ENCODE data around the gene PTER.

Gene PTER

DNA sequence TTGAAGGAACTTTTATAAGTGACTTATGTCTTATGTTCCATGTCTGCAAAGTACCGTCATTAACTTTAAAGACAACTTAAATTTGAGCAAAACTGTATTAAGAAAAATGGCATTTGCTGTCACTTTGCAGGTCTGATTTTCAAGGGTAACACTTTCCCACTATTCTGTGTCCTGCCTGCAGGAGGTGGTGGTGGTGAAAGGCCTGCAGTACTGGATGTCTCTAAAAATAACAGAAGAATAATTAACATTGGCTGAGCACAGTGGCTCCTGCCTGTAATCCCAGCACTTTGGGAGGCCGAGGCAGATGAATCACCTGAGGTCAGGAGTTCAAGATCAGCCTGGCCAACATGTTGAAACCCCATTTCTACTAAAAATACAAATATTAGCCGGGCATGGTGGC is 13.2 kb upstream of the PTER start:
- no peak for DNase-seq (ENCODE audit: low spot score)
- TF ChIP-seq, protein P1, sequence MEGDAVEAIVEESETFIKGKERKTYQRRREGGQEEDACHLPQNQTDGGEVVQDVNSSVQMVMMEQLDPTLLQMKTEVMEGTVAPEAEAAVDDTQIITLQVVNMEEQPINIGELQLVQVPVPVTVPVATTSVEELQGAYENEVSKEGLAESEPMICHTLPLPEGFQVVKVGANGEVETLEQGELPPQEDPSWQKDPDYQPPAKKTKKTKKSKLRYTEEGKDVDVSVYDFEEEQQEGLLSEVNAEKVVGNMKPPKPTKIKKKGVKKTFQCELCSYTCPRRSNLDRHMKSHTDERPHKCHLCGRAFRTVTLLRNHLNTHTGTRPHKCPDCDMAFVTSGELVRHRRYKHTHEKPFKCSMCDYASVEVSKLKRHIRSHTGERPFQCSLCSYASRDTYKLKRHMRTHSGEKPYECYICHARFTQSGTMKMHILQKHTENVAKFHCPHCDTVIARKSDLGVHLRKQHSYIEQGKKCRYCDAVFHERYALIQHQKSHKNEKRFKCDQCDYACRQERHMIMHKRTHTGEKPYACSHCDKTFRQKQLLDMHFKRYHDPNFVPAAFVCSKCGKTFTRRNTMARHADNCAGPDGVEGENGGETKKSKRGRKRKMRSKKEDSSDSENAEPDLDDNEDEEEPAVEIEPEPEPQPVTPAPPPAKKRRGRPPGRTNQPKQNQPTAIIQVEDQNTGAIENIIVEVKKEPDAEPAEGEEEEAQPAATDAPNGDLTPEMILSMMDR (IDR thresholded peaks at IDR 0.05; ENCODE audit: extremely low read depth, insufficient read depth, missing control alignments), result no peak
- in situ Hi-C loops (cut with MboI; ENCODE audit: low pct_unique_long_range_greater_than_20kb, low sequenced_read_pairs, unreplicated experiment), result no loop called here

DNA sequence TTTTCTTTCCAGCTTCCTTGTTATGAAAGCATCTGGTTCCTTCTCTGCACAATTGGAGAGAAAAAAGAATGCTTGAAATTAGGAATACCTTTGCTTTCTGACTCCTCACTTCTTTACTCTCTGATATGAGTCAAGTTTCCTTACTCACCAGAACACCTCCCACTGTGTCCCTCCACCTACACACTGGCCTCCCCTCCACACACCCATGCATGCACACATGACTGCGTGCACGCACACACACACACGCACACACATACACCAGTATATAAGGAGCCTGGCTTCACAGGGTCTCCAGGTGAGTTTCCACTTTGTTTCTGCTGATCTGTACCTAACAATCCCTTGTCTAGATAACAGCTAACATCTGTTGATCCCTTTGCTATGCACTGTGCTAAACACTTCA is 11.4 kb upstream of the PTER start:
- in situ Hi-C loops (cut with MboI; ENCODE audit: low pct_unique_long_range_greater_than_20kb, low sequenced_read_pairs, unreplicated experiment), result no loop called here
- DNase-seq (ENCODE audit: low spot score), result no peak

DNA sequence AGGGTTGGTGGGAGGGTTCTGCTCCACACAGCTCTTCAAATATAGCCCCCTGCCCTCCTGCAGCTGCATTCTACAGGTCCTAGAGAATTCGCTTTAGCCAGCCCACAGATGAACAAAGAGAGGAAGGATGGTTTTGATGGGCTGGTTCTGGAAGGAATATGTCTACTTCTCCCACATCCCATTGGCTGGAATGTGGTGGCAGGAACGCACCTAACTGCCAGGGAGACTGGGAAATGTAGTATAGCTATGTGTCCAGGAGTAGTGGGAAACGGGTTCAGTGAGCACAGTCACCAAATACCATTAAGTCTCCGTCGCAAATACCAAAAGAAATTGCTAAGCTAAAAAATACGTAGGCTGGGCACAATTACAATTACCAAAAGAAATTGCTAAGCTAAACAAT is 7.3 kb upstream of the PTER start:
- TF ChIP-seq, protein P1 (IDR thresholded peaks at IDR 0.05; ENCODE audit: extremely low read depth, insufficient read depth, missing control alignments), result no peak
- in situ Hi-C loops (cut with MboI; ENCODE audit: low pct_unique_long_range_greater_than_20kb, low sequenced_read_pairs, unreplicated experiment), result no loop called here
- no peak for DNase-seq (ENCODE audit: low spot score)

More for the DNA sequence above, 11.4 kb upstream of the PTER start:
- TF ChIP-seq, protein P1 (IDR thresholded peaks at IDR 0.05; ENCODE audit: extremely low read depth, insufficient read depth, missing control alignments), result no peak

DNA sequence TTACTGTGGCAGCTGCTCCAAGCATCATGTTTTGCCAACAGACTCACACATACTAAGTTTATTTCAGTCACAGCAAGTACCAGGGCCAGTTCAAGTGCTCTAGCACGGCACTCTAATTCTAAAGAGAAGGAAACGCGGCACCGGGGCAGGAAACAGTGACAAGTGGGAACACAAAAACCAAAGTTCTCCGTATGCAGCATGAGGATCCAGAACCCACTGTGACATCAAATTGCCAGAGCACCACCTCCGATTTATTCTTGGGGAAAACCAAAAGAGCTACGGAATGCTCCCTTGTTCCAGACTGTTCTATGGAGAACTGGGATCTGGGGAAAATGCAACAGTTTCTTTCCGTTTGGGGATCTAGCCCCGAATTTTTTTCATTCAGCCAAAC is 448 bp upstream of the PTER start:
- in situ Hi-C loops (cut with MboI; ENCODE audit: low pct_unique_long_range_greater_than_20kb, low sequenced_read_pairs, unreplicated experiment), result no loop called here
- DNase-seq (ENCODE audit: low spot score), result no peak
- TF ChIP-seq, protein P1 (IDR thresholded peaks at IDR 0.05; ENCODE audit: extremely low read depth, insufficient read depth, missing control alignments), result no peak

DNA sequence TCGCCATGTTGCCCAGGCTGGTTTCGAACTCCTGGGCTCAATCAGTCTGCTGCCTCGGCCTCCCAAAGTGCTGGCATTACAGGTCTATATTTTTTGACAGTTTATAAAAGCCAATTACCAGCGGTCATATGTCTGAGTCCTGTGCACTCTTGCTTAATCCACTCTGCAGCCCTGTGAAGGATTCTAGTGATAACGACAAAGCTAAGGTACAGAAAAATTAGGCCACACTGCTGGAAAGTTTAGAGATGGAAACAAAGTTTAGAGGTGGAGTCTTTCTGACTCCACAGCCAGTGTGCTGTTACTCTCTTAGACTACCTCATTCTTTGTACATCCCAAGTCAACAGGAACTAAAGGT is 707 bp downstream of the PTER start:
- TF ChIP-seq, protein P1 (IDR thresholded peaks at IDR 0.05; ENCODE audit: extremely low read depth, insufficient read depth, missing control alignments), result no peak
- DNase-seq (ENCODE audit: low spot score), result no peak
- in situ Hi-C loops (cut with MboI; ENCODE audit: low pct_unique_long_range_greater_than_20kb, low sequenced_read_pairs, unreplicated experiment), result no loop called here

DNA sequence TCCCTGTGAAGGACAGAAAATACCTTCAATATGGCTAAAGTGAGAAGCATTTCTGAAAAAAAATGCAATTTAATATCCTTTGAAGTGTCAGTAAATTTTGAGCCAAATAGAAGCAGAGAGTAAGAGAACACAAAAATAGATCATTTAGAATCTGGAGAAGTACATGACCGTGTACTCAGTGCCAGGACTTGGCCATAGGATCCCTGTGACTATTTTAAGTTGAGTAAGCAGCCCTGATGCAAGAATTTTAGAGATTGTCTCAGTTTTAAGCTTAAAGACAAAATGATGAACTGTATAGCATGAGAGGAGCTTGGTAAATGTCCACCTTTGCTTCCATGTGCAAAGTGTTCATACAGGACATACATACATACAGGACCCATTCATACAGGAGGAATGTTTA is 2.5 kb downstream of the PTER start:
- in situ Hi-C loops (cut with MboI; ENCODE audit: low pct_unique_long_range_greater_than_20kb, low sequenced_read_pairs, unreplicated experiment), result no loop called here
- no peak for DNase-seq (ENCODE audit: low spot score)
- TF ChIP-seq, protein P1 (IDR thresholded peaks at IDR 0.05; ENCODE audit: extremely low read depth, insufficient read depth, missing control alignments), result no peak
